OCI-LY3 (cell line): ENCODE measurements around the gene TSPAN31.

Source experiments
- H2AFZ ChIP-seq: fragments of 200-600, 300-600 bp; shearing (Covaris generic); 2 replicates; pipeline ENCODE4 v1.6.0; 2014; ENCODE audit warnings: antibody characterized with exemption, low read depth, low read length
- H3K27ac ChIP-seq: fragments of 200-600, 300-600 bp; sonication (generic); 2 replicates; pipeline ENCODE4 v1.5.1; 2014; ENCODE audit warnings: mild to moderate bottlenecking, low read length, moderate library complexity, mixed read lengths
- H3K27me3 ChIP-seq: fragments of 200-600, 300-600 bp; sonication (generic); 2 replicates; pipeline ENCODE4 v1.6.1; 2014; ENCODE audit warnings: low read depth, low read length, mixed read lengths
- H3K36me3 ChIP-seq: fragments of 200-600, 300-600 bp; sonication (generic); replicated peaks from 2 replicates; pipeline ENCODE3; 2014; ENCODE audit warnings: low read depth, low read length, mixed read lengths
- H3K4me1 ChIP-seq: fragments of 300-600, 200-600 bp; sonication (generic); 2 replicates; pipeline ENCODE4 v1.6.1; 2014; ENCODE audit warnings: low read length, mixed read lengths
- H3K4me2 ChIP-seq: fragments of 200-600, 300-600 bp; sonication (generic); 2 replicates; pipeline ENCODE4 v1.6.1; 2014; ENCODE audit warnings: low read length, mixed read lengths
- H3K4me3 ChIP-seq: fragments of 300-600, 200-600 bp; sonication (generic); 2 replicates; pipeline ENCODE4 v1.5.1; 2014; ENCODE audit warnings: antibody characterized with exemption, mild to moderate bottlenecking, low read length, moderate library complexity
- H3K79me2 ChIP-seq: fragments of 300-600, 200-600 bp; shearing (Covaris generic); 2 replicates; pipeline ENCODE4 v1.6.1; 2014; ENCODE audit warnings: mild to moderate bottlenecking, low read length, mixed read lengths
- H3K9ac ChIP-seq: fragments of 300-600, 200-600 bp; shearing (Covaris generic); 2 replicates; pipeline ENCODE4 v1.6.0; 2014; ENCODE audit warnings: mild to moderate bottlenecking, low read length, moderate library complexity
- H3K9me3 ChIP-seq: fragments of 200-600, 300-600 bp; shearing (Covaris generic); 2 replicates; pipeline ENCODE4 v1.6.1; 2014; ENCODE audit warnings: low read length, mixed read lengths; ENCODE audit not compliant: insufficient read depth
- H4K20me1 ChIP-seq: fragments of 200-600, 300-600 bp; sonication (generic); 2 replicates; pipeline ENCODE4 v1.6.1; 2016; ENCODE audit warnings: low read length, mixed read lengths; ENCODE audit not compliant: insufficient read depth
- CTCF ChIP-seq: fragments of 200-600, 300-600 bp; sonication (generic); IDR thresholded peaks from 2 replicates; pipeline ENCODE4 v1.5.1; 2014; ENCODE audit warnings: antibody characterized with exemption, low read length, low read depth
- EZH2phosphoT487 ChIP-seq: fragments of 200-600 bp; shearing (Covaris generic); IDR thresholded peaks from 2 replicates; pipeline ENCODE4 v1.6.1; 2018; ENCODE audit warnings: antibody characterized with exemption, mixed run types, low read depth

The TSPAN31 gene, protein sequence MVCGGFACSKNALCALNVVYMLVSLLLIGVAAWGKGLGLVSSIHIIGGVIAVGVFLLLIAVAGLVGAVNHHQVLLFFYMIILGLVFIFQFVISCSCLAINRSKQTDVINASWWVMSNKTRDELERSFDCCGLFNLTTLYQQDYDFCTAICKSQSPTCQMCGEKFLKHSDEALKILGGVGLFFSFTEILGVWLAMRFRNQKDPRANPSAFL

DNA sequence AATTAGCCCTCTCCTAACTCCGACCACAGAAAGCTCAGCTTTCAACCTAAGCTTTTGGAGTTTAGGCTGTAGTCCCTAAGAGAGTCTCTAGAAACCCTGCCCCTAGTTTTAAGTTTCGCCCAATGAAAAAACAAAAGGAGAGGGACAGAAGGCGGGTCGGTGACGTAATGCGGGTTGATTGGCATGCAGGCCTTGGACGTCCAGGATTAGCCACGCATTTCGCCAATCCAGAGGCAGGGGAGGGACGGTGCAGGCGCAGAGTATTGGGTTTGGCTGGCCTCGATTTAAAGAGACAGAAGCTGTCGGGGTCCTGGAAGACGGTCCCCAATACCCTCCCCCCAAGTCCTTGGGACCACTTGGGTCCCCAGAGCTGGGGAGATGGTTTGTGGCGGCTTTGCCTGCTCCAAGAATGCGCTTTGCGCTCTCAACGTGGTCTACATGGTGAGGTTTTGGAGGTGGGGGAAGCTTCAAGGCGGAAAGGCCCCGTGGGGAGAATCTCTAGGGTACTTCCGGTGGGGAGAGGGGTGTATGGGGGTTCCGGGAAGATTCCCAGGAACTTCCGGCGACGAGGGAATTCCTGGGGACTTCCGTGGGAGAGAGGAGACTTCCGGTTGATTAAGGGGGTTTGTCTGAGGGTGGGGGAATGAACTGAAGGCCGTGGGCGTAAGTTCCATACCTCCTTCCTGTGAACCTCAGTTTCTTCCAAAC is at the start of gene TSPAN31:
Gene TSPAN31, plus strand, starts transcription at position 263 of the 708 bp plus-strand sequence. Its CDS starts 116 bp downstream, at position 379.
- H3K4me3 ChIP-seq: peak within 1 kb of the TSS; percentile 97
- H2AFZ ChIP-seq: peak within 1 kb of the TSS; percentile 72; the same call in 1 of the 2 replicates
- H3K4me2 ChIP-seq: peak within 1 kb of the TSS; percentile 87
- TF ChIP-seq EZH2phosphoT487: no peak
- no peak for TF ChIP-seq CTCF
- H3K4me1 ChIP-seq: peaks cover 30% of the 10 kb centered on the region
- peaks cover 32% of the 10 kb centered on the region for H3K79me2 ChIP-seq
- no peaks in the 10 kb centered on the region for H3K27me3 ChIP-seq
- H3K36me3 ChIP-seq: peaks cover 28% of the 10 kb centered on the region
- no peaks in the 10 kb centered on the region for H4K20me1 ChIP-seq
- H3K9ac ChIP-seq: peak within 1 kb of the TSS; percentile 99
- H3K27ac ChIP-seq: peak within 1 kb of the TSS; percentile 81
- H3K9me3 ChIP-seq: no peaks in the 10 kb centered on the region

DNA sequence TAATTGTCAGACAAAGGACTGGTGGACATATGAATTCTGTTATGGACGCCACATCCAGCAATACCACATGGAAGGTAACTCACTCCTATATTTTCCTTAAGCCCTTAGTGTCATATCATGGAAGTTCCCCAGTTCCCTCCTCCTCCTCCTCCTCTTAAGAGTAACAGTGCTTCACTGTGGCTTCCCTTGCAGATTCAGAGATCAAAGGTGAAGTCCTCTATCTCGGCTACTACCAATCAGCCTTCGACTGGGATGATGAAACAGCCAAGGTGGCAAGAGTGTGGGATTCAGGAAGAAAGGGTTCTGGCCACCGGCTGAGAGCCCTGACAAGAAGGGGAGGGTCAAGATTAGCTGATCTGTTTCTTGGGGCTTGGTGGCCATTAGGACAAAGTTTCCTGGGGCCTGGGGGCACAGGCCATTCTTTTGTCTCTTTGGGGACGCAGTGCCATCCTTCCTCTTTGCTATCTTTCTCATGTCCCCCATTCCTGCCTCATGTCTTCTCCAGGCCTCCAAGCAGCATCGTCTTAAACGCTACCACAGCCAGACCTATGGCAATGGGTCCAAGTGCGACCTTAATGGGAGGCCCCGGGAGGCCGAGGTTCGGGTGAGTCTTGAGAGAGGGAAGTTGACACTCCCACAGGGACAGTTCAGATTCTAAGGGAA is 48.9 kb upstream of the TSPAN31 start:
- Histone ChIP-seq H3K27me3 (no peaks in the 10 kb centered on the region), H4K20me1 (no peaks in the 10 kb centered on the region), H3K4me1 (peaks cover 8% of the 10 kb centered on the region), H3K79me2 (peaks cover 9% of the 10 kb centered on the region), H3K9me3 (no peaks in the 10 kb centered on the region), H3K4me3 (no peak overlapping the region), H3K4me2 (no peak overlapping the region), H3K27ac (no peak overlapping the region), H3K9ac (no peak overlapping the region), H2AFZ (no peak overlapping the region), H3K36me3 (peaks cover 14% of the 10 kb centered on the region)
- no peak for TF ChIP-seq CTCF

DNA sequence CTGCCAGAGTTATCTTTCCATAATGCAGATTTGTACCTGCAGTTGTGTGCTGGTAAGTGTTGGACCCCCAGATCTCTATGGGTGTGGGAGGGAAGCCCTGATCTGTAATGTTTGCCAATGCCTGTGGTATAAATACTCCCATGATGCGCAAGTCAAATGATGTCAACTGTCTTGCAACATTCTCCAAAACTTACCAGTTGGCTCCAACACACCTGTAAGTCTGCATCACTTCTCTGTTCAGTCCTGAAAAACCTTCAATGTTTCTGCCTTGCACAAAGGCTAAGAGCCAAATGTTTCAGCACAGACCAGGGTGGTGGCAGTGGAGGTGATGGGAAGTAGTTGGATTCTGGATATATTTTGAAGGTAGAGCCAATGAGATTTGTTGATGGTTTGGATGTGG is 47.8 kb upstream of the TSPAN31 start:
- no peaks in the 10 kb centered on the region for H3K27me3 ChIP-seq
- no peaks in the 10 kb centered on the region for H4K20me1 ChIP-seq
- H3K9me3 ChIP-seq: no peaks in the 10 kb centered on the region
- no peak overlapping the region for H3K4me2 ChIP-seq
- no peak overlapping the region for H3K9ac ChIP-seq
- H3K79me2 ChIP-seq: peaks cover 9% of the 10 kb centered on the region
- H3K36me3 ChIP-seq: peaks cover 14% of the 10 kb centered on the region
- peaks cover 8% of the 10 kb centered on the region for H3K4me1 ChIP-seq
- no peak overlapping the region for H3K27ac ChIP-seq
- H2AFZ ChIP-seq: no peak overlapping the region
- no peak overlapping the region for H3K4me3 ChIP-seq
- no peak for TF ChIP-seq EZH2phosphoT487
- TF ChIP-seq CTCF: no peak

- Histone ChIP-seq H3K9me3 (no peaks in the 10 kb centered on the region), H4K20me1 (no peaks in the 10 kb centered on the region), H3K9ac (no peak overlapping the region), H2AFZ (no peak overlapping the region), H3K4me1 (peaks cover 5% of the 10 kb centered on the region), H3K4me2 (no peak overlapping the region), H3K27ac (no peak overlapping the region), H3K4me3 (no peak overlapping the region), H3K79me2 (peaks cover 9% of the 10 kb centered on the region), H3K27me3 (no peaks in the 10 kb centered on the region), H3K36me3 (peaks cover 26% of the 10 kb centered on the region)
- TF ChIP-seq CTCF (no peak), EZH2phosphoT487 (no peak)
Measured at GRCh38 chr12:57698414-57698813, 46.4 kb upstream of the TSPAN31 start.
